Measurements from ENCODE around the gene TUBGCP6. TPM values are rescaled to one million over a fixed set of nuclear protein-coding genes. Genes with fewer than 3 reads are reported as not detected.

TUBGCP6 gene
- total and polyA plus RNA-seq, 2 donors (not counting 3 experiments of a cell fraction or from before 2014, with no cell fraction given): 33.1 to 45.3 TPM

DNA sequence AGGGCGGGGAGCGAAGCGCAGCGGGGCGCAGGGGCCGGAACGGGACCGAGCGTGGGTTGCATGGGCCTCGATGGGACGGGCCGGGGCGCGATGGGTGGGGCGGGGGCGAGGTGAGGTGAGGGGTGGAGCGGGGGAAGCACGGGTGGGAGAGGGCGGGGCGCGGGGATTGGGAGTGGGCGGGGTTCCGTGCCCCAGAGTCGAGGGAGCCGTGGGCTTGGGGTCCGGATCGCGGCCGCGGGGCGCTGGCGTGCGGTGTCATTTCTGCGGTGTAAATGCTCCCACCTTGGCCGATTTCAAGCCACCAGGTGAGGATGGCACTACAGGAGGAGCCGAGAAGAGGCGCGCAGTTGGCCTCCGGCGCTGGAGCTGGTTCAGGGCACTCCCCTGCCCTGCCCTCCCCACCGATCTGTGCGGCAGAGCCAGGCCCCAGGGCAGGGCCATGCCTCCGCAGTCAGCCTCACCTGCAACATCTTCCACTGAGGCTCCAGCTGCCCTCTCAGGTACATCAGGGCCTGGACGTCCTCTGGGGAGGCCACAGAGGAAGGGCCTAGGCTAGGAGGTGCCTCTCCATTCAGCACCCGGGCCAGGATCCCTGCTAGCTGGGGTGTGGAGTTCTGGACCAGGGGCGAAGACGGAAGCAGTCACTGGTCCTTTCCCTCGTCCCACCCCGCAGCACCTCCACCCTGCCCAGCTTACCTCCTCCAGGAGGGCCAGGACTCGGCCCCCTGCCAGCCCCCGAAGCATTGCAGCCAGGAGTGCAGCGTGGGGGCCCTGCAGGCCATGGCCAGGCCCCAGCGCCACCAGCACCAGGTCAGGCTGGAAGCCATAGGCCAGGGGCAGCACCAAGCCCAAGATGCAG, 620 bp upstream of the TUBGCP6 start:
- H3K4me1 ChIP-seq (ENCODE audit: control insufficient read depth, extremely low read depth, insufficient read depth, low read length): peaks cover 31% of the 10 kb centered on the region
- H3K27me3 ChIP-seq (ENCODE audit: control insufficient read depth in 2 of 2, insufficient read depth in 2 of 2, low read length in 2 of 2): no peaks in the 10 kb centered on the region
- H3K36me3 ChIP-seq (ENCODE audit: control insufficient read depth in 2 of 2, extremely low read depth in 1 of 2, insufficient read depth in 2 of 2, low read length in 2 of 2): peaks cover 0 to 6% of the 10 kb centered on the region in 2 experiments
- intact Hi-C loops (cut with micrococcal nuclease) (no loop called here), dilution Hi-C loops (cut with MboI; ENCODE audit: extremely low pct_ligation_motif_present, low sequenced_read_pairs) (no loop called here)
- H2AFZ ChIP-seq (ENCODE audit: low read depth, low read length): no peak overlapping the region
- no TSS peak for BruUV-seq (replicated peaks)
- peak overlapping the region; percentile 73 for H3K27ac ChIP-seq (ENCODE audit: insufficient read depth, low read depth, low read length)
- H3K9me3 ChIP-seq (replicated peaks; ENCODE audit: control insufficient read depth, insufficient read depth, low read length): no peaks in the 10 kb centered on the region
- FAIRE-seq (no peak), DNase-seq (ENCODE audit: low read depth, low spot score) (no peak)
- H4K20me1 ChIP-seq (replicated peaks; ENCODE audit: control insufficient read depth, extremely low read depth, insufficient read depth, low read length): no peaks in the 10 kb centered on the region
- ChIA-PET POLR2A (no interaction called here), CTCF (interaction anchor here (0.7 kb wide), 1 partner anchor 26 kb away, joined by 3 read pairs; no protein-coding TSS in a partner anchor)
- H3K79me2 ChIP-seq (ENCODE audit: control insufficient read depth, insufficient read depth, low read length): peaks cover 35% of the 10 kb centered on the region
- peak overlapping the region; percentile 67 for H3K4me2 ChIP-seq (ENCODE audit: insufficient read depth, low read length)
- H3K9me1 ChIP-seq (replicated peaks; ENCODE audit: control insufficient read depth, extremely low read depth, insufficient read depth, low read length): no peaks in the 10 kb centered on the region
- TF ChIP-seq GATA2 (IDR thresholded peaks at IDR 0.05; ENCODE audit: insufficient read depth, insufficient read length, low read depth, low read length) (no peak), POLR2A (IDR thresholded peaks at IDR 0.05; ENCODE audit: low read depth, low read length) (no peak), FOS (IDR thresholded peaks at IDR 0.05; ENCODE audit: borderline replicate concordance, insufficient read depth, low read length) (no peak), POLR2AphosphoS5 (IDR thresholded peaks at IDR 0.05; ENCODE audit: insufficient read depth, low read depth, low read length) (no peak), MYC (IDR thresholded peaks at IDR 0.05; ENCODE audit: low read depth, low read length) (no peak), JUN (IDR thresholded peaks at IDR 0.05; ENCODE audit: borderline replicate concordance, insufficient read depth, insufficient read length, low read depth) (no peak), EZH2 (IDR thresholded peaks at IDR 0.05; ENCODE audit: borderline replicate concordance, low read depth, low read length, severe bottlenecking) (no peak)
- TF ChIP-seq, protein P1, sequence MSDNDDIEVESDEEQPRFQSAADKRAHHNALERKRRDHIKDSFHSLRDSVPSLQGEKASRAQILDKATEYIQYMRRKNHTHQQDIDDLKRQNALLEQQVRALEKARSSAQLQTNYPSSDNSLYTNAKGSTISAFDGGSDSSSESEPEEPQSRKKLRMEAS (IDR thresholded peaks at IDR 0.05; ENCODE audit: insufficient read depth, insufficient read length): no peak
- TF ChIP-seq, protein P2, sequence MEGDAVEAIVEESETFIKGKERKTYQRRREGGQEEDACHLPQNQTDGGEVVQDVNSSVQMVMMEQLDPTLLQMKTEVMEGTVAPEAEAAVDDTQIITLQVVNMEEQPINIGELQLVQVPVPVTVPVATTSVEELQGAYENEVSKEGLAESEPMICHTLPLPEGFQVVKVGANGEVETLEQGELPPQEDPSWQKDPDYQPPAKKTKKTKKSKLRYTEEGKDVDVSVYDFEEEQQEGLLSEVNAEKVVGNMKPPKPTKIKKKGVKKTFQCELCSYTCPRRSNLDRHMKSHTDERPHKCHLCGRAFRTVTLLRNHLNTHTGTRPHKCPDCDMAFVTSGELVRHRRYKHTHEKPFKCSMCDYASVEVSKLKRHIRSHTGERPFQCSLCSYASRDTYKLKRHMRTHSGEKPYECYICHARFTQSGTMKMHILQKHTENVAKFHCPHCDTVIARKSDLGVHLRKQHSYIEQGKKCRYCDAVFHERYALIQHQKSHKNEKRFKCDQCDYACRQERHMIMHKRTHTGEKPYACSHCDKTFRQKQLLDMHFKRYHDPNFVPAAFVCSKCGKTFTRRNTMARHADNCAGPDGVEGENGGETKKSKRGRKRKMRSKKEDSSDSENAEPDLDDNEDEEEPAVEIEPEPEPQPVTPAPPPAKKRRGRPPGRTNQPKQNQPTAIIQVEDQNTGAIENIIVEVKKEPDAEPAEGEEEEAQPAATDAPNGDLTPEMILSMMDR (IDR thresholded peaks at IDR 0.05; ENCODE audit: extremely low read depth in 1 of 2, insufficient read depth in 1 of 2, low read depth in 1 of 2, low read length in 2 of 2): no peak
- H3K4me3 ChIP-seq (replicated peaks in 1 of 3; ENCODE audit: insufficient read depth in 1 of 3, low read depth in 1 of 3, low read length in 3 of 3): peak overlapping the region; percentile 55 to 98 (median 90)
- H3K9ac ChIP-seq (replicated peaks; ENCODE audit: extremely low read depth, insufficient read depth, low read length): peak overlapping the region; percentile 91

Data from endothelial cell of umbilical vein (primary cell).